PFSK-1 (cell line): ENCODE data around the gene ANKRD33B.

Experiments
- FOXP2 ChIP-seq: optimal IDR thresholded peaks from 2 replicates; pipeline ENCODE3; 2011; ENCODE audit warnings: borderline replicate concordance, control low read depth, inconsistent platforms; ENCODE audit not compliant: insufficient read depth; ENCODE audit errors: extremely low read length, extremely low read depth
- POLR2AphosphoS5 ChIP-seq: IDR thresholded peaks from 2 replicates; pipeline ENCODE4 v1.6.1; 2012; ENCODE audit warnings: low read depth, mild to moderate bottlenecking, control low read depth, low read length, moderate library complexity
- REST ChIP-seq, 2 experiments: IDR thresholded peaks; 2 replicates each; pipeline versions ENCODE4 v1.6.1 to v1.8.0; 2011 to 2012; ENCODE audit warnings: low read depth in 2 of 2, low read length in 2 of 2, control low read depth in 1 of 2, inconsistent platforms in 1 of 2, mild to moderate bottlenecking in 1 of 2, moderate library complexity in 1 of 2; ENCODE audit not compliant: insufficient read depth in 1 of 2
- SIN3A ChIP-seq: IDR thresholded peaks from 2 replicates; pipeline ENCODE4 v1.6.1; 2012; ENCODE audit warnings: mild to moderate bottlenecking, low read length, moderate library complexity, borderline replicate concordance; ENCODE audit not compliant: insufficient read depth
- TAF1 ChIP-seq: IDR thresholded peaks from 2 replicates; pipeline ENCODE4 v1.6.1; 2012; ENCODE audit warnings: low read length, control low read depth, borderline replicate concordance; ENCODE audit not compliant: insufficient read depth

ANKRD33B gene

DNA sequence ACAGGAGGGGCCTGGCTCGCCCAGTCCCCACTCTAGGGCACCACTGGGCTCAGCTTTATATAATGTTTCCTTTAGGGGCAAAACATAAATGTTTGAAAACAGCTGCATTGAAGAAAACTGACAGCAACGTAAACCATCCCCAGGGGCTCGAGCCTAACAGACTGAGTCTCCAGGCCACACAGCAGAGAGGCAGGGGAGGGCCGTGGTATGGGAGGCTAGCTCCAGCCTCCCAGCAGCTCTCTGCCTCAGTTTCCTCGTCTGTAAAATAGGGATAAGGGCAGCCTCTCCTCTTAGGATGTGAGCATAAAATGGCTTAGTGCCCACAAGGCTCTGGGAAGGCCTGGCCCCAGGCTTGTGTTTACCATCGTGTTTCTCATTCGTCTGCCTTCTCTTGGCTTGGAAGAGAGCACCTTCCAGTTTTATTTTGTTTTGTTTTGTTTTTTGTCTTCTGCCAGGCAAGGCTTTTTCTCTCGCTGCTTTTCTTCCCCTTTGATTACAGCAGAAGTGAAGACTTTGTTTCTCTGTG is 2.7 kb downstream of the ANKRD33B start:
- TF ChIP-seq REST (IDR thresholded peaks at IDR 0.05; ENCODE audit: insufficient read depth in 1 of 2, low read depth in 2 of 2, low read length in 2 of 2) (no peak), FOXP2 (no peak), TAF1 (no peak), SIN3A (no peak), POLR2AphosphoS5 (no peak)

GRCh38 chr5:10567121-10567591 is 3.3 kb downstream of the ANKRD33B start:
- no peak for TF ChIP-seq REST (IDR thresholded peaks at IDR 0.05; ENCODE audit: insufficient read depth in 1 of 2, low read depth in 2 of 2, low read length in 2 of 2)
- TF ChIP-seq FOXP2: no peak
- no peak for TF ChIP-seq SIN3A
- no peak for TF ChIP-seq POLR2AphosphoS5
- no peak for TF ChIP-seq TAF1

- TF ChIP-seq SIN3A (no peak), TAF1 (no peak), REST (IDR thresholded peaks at IDR 0.05; ENCODE audit: insufficient read depth in 1 of 2, low read depth in 2 of 2, low read length in 2 of 2) (no peak), POLR2AphosphoS5 (no peak), FOXP2 (no peak)
These were observed 4.0 kb downstream of the ANKRD33B start for GRCh38 chr5:10567781-10568321.

DNA sequence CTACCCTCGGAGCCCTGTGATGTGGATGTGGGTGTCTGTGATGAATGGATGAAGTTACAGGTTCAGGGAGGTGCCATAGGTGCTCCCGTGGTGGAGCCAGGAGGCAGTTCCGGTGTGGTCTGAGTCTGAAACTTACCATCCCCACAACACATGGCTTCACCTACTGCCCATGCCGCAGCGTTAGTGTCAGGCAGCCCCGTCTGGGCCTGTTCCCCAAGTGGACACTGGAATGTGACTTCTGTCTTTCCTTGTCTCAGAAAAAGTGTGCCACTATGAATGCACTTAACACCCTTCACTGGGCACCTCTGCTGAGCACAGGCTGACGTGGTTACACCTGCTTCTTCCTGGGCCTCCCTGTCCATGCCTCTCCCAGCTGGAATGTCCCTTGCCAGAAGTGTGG is 8.6 kb downstream of the ANKRD33B start:
- TF ChIP-seq SIN3A: no peak
- no peak for TF ChIP-seq TAF1

- TF ChIP-seq TAF1: no peak
- TF ChIP-seq FOXP2: no peak
- no peak for TF ChIP-seq SIN3A
- no peak for TF ChIP-seq REST (IDR thresholded peaks at IDR 0.05; ENCODE audit: insufficient read depth in 1 of 2, low read depth in 2 of 2, low read length in 2 of 2)
- TF ChIP-seq POLR2AphosphoS5: no peak
These were observed 9.7 kb downstream of the ANKRD33B start for GRCh38 chr5:10573487-10574145.
